Epithelial cell of esophagus (primary cell): ENCODE data around the gene CYP2U1.

Experiments
- DNase-seq: peaks from one replicate; pipeline ENCODE4 v3.0.0; 2010; ENCODE audit warnings: low read depth
- H3K4me3 ChIP-seq: 2 replicates; pipeline ENCODE4 v1.5.1; 2011; ENCODE audit warnings: mild to moderate bottlenecking, low read length, control low read depth
- TF ChIP-seq, protein P1 (sequence below): IDR thresholded peaks from 2 replicates; pipeline ENCODE4 v1.5.1; 2011; ENCODE audit warnings: low read depth, mild to moderate bottlenecking, low read length, control low read depth, inconsistent platforms; ENCODE audit not compliant: insufficient read depth; ENCODE audit errors: missing control alignments

Gene CYP2U1

DNA sequence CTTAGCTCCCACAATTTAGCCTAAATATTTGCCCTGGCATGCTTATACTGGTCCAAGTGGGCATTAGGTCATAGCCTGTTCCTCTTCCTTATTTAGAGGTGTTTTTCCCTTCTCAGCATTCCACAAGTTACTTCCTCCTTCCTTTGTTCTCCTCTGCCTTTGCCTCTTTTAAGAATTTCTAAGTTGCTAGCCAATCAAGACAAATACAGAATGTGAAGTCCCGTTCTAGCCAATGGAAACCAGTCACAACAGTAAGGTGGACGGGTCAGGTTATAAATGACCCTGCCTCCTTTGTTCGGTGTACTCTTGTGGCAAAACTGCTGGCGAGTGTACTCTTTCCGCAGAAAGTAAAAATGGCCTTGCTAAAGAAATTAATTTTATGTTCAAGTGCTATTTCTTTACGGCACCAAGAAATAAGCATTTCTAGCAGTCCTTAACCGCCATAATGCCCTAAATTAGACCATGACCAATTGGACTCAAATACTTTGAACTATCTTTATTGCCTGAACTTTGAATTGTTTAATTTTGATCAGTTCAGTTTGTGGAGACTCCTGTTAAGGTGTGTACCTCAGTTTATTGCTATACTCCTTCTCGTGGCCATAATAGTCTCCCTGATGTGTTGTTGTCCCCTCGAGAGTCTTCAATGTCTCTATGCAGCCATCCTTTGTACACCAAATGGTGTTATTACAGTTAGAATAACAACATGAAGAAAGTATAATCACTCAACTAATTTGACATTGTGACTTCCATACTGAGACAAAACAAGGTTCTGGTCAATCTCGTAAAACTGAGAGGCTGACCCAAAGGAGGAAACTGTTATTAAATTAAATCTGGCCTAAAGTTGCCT lies 56.8 kb downstream of the CYP2U1 start:
- TF ChIP-seq, protein P1, sequence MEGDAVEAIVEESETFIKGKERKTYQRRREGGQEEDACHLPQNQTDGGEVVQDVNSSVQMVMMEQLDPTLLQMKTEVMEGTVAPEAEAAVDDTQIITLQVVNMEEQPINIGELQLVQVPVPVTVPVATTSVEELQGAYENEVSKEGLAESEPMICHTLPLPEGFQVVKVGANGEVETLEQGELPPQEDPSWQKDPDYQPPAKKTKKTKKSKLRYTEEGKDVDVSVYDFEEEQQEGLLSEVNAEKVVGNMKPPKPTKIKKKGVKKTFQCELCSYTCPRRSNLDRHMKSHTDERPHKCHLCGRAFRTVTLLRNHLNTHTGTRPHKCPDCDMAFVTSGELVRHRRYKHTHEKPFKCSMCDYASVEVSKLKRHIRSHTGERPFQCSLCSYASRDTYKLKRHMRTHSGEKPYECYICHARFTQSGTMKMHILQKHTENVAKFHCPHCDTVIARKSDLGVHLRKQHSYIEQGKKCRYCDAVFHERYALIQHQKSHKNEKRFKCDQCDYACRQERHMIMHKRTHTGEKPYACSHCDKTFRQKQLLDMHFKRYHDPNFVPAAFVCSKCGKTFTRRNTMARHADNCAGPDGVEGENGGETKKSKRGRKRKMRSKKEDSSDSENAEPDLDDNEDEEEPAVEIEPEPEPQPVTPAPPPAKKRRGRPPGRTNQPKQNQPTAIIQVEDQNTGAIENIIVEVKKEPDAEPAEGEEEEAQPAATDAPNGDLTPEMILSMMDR: no peak
- DNase-seq: peak; percentile 66
- H3K4me3 ChIP-seq: no peak overlapping the region

- TF ChIP-seq, protein P1: no peak
- DNase-seq: no peak
- H3K4me3 ChIP-seq: no peak overlapping the region
Observed at GRCh38 chr4:107988763-107989035, 57.4 kb downstream of the CYP2U1 start.

DNA sequence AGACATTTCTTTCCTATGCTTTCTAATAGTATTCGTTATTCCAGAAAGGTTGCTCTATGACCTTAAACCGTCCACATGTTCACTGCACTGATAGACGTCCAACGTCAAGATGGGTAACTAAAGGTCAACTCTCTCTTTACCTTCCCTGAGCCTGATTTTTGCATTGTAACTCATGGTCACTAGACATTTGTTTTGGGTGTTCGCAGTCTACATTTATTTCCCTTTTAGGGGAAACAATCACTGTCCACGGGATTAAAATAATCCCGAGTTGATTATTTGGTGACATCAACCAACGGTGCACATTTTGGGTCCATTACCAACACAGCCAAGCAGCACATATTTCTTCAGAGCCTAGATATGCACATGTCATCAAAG lies 57.8 kb downstream of the CYP2U1 start:
- H3K4me3 ChIP-seq: peak overlapping the region; percentile 68
- DNase-seq: no peak
- TF ChIP-seq, protein P1: no peak

DNA sequence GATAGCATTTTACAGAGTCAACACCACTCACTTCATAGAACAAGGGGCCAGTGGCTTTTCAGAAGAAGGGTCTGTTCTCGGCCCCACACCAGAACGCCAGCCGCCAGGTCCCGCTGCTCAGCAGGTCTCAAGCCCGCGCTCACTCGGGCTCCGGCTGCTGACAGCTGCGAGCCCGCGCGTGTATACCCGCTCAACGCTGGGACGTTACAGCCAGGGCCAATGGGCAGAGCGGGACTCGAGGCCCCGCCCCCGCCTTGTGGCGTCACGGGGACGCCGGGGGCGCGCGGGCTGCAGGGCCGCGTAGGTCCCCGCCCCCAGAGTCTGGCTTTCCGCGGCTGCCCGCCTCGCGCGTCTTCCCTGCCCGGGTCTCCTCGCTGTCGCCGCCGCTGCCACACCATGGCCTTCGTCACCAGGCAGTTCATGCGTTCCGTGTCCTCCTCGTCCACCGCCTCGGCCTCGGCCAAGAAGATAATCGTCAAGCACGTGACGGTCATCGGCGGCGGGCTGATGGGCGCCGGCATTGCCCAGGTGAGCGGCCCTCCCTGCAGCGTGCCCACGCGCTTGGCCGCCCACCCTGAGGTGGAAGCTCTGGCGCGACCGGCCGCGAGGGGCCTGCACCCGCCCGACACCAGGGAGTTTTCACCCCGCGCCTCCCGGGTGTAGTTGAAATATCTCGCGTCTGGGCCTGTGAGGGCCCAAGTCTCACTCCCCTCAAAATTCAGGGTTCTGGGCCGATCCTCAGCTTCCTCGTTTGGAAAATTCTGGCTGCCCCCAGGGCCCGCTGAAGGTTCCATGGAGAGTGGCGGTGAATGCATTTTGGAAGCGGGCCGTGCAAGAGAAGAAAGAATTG lies 58.4 kb downstream of the CYP2U1 start, which contains the start of gene HADH:
TSS of gene HADH (plus strand) at position 353 of the 850 bp plus-strand sequence. CDS start at position 397, 44 bp downstream.
- DNase-seq: peak; percentile 94
- H3K4me3 ChIP-seq: peak within 1 kb of the TSS; percentile 68
- TF ChIP-seq, protein P1: no peak

DNA sequence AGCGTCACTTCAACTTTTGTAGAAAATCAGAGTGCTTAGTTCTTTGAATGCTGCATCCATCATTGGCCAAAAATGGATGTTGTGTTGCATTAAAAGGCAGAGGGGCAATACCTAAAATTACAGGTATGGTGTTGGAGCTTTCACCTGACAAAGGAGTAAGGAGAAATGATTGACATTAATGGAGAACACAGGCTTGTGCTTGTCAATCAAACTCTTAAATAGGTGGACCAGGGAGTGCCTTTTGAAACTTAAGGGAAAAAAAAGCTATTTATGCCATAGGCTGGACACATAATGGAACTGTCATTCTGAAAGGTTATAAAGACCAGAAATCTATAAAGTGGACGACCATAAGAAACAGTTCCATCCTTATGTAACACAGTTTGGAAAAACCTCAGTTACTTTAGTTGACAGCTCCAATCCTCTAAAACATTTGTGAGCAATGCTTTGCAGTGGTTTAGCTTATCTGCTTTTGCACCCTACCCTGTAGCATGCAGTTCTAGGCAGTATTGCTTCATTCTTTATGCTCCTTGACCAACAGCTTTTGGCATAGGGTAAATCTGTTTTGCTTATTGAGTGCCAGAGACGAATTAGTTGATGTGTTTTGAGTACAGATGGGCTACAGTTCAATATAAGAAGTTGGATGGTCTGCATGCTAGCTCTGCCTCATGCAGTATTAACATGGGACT lies 60.7 kb downstream of the CYP2U1 start:
- no peak overlapping the region for H3K4me3 ChIP-seq
- no peak for DNase-seq
- TF ChIP-seq, protein P1: no peak

GRCh38 chr4:107993969-107994368 lies 62.6 kb downstream of the CYP2U1 start:
- no peak for DNase-seq
- no peak overlapping the region for H3K4me3 ChIP-seq
- TF ChIP-seq, protein P1: no peak
